ENCODE measurements around the gene TBCD.
"Not testable (repeated sequence)": the region's sequence is repeated elsewhere in the genome, so short reads cannot be mapped to it uniquely, and the experiment has no call there.

TBCD gene

GRCh38 chr17:82983510-82984248 is 231.8 kb downstream of the TBCD start:
- H3K9me3 Mint-ChIP-seq: no peaks in the 10 kb centered on the region
- peak overlapping the region; percentile 92 for H3K27ac Mint-ChIP-seq (ENCODE audit: low read depth)
- DNase-seq (ENCODE audit: low spot score in 2 of 2) (no peak), ATAC-seq (replicated peaks; ENCODE audit: extremely low read depth, poor library complexity, severe bottlenecking) (no peak)
- H3K36me3 Mint-ChIP-seq (ENCODE audit: insufficient read depth): peaks cover 4% of the 10 kb centered on the region
- peak overlapping the region; percentile 9 for H3K4me3 Mint-ChIP-seq
- H3K27me3 Mint-ChIP-seq: no peaks in the 10 kb centered on the region
- peaks cover 58% of the 10 kb centered on the region for H3K4me1 Mint-ChIP-seq

DNA sequence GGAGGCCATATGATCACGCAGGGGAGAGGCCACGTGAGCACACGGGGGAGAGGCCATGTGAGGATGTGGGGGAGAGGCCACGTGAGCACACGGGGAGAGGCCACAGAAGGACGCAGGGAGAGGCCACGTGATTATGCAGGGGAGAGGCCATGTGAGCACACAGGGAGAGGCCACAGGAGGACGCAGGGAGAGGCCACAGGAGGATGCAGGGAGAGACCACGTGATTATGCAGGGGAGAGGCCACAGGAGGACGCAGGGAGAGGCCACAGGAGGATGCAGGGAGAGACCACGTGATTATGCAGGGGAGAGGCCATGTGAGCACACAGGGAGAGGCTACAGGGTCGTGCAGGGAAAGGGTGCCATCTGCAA is 232.4 kb downstream of the TBCD start:
- not testable (repeated sequence) for H3K9me3 Mint-ChIP-seq; ATAC-seq (replicated peaks; ENCODE audit: extremely low read depth, poor library complexity, severe bottlenecking); H3K36me3 Mint-ChIP-seq (ENCODE audit: insufficient read depth); DNase-seq (ENCODE audit: low spot score in 2 of 2); H3K27me3 Mint-ChIP-seq
- Mint-ChIP-seq H3K27ac (ENCODE audit: low read depth) (peak overlapping the region; percentile 92), H3K4me3 (peak overlapping the region; percentile 9), H3K4me1 (peaks cover 52% of the 10 kb centered on the region)

DNA sequence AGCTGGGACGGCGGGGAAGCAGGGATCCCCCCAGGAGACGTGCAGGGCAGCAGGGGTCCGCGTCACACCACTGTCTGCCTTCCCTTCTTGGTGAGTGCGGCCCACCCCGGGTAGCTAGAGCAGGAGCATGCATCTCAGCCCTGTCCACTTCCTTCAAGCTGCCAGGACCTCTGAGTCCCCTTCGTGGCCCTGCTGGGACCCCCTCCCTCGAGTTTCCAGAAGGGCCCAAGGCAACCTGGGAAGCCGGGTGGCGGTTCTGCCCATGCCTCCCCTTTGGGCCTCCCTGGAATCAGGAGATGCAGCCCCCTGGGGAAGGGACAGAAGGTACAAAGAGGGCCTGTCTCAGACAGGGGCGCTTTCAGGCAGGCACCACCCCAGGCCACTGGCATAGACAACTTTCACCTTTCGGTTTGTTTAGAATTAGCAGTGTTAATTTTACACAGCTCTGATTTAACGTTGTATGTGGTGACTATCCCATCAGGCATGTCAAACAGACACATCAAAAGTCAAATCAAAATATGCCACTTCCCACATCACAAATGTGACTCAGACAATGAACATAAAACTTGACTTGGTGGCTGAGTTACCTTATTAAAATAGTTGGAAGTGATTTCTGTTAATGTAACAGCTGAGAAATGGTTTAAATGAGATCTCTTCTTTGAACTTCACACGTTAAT is 233.0 kb downstream of the TBCD start:
- peak overlapping the region; percentile 92 for H3K27ac Mint-ChIP-seq (ENCODE audit: low read depth)
- H3K36me3 Mint-ChIP-seq (ENCODE audit: insufficient read depth): peaks cover 5% of the 10 kb centered on the region
- H3K4me3 Mint-ChIP-seq: peak overlapping the region; percentile 76
- no peaks in the 10 kb centered on the region for H3K27me3 Mint-ChIP-seq
- H3K9me3 Mint-ChIP-seq: no peaks in the 10 kb centered on the region
- ATAC-seq (replicated peaks; ENCODE audit: extremely low read depth, poor library complexity, severe bottlenecking) (no peak), DNase-seq (ENCODE audit: low spot score in 2 of 2) (no peak)
- H3K4me1 Mint-ChIP-seq: peaks cover 46% of the 10 kb centered on the region

- H3K36me3 Mint-ChIP-seq (ENCODE audit: insufficient read depth): peaks cover 5% of the 10 kb centered on the region
- no peak for ATAC-seq (replicated peaks; ENCODE audit: extremely low read depth, poor library complexity, severe bottlenecking)
- no peaks in the 10 kb centered on the region for H3K27me3 Mint-ChIP-seq
- H3K27ac Mint-ChIP-seq (ENCODE audit: low read depth): peak overlapping the region; percentile 89
- H3K4me1 Mint-ChIP-seq: peaks cover 45% of the 10 kb centered on the region
- H3K9me3 Mint-ChIP-seq: no peaks in the 10 kb centered on the region
- H3K4me3 Mint-ChIP-seq: peak overlapping the region; percentile 76
- DNase-seq (ENCODE audit: low spot score in 2 of 2): no peak
Measured at GRCh38 chr17:82985428-82985805, 233.6 kb downstream of the TBCD start.

- Mint-ChIP-seq H3K4me1 (peaks cover 45% of the 10 kb centered on the region), H3K27me3 (no peaks in the 10 kb centered on the region), H3K36me3 (ENCODE audit: insufficient read depth) (peaks cover 2% of the 10 kb centered on the region), H3K9me3 (no peaks in the 10 kb centered on the region), H3K4me3 (peak overlapping the region; percentile 76), H3K27ac (ENCODE audit: low read depth) (peak overlapping the region; percentile 89)
- peak; percentile 47 to 62 for DNase-seq (ENCODE audit: low spot score in 2 of 2)
- ATAC-seq (replicated peaks; ENCODE audit: extremely low read depth, poor library complexity, severe bottlenecking): peak; percentile 97
Measured at GRCh38 chr17:82985973-82986372, 234.1 kb downstream of the TBCD start.

GRCh38 chr17:82989051-82989450 is 237.2 kb downstream of the TBCD start:
- ATAC-seq (replicated peaks; ENCODE audit: extremely low read depth, poor library complexity, severe bottlenecking); H3K27me3 Mint-ChIP-seq; H3K27ac Mint-ChIP-seq (ENCODE audit: low read depth); H3K4me3 Mint-ChIP-seq; H3K36me3 Mint-ChIP-seq (ENCODE audit: insufficient read depth); DNase-seq (ENCODE audit: low spot score in 2 of 2); H3K9me3 Mint-ChIP-seq: not testable (repeated sequence)
- peaks cover 39% of the 10 kb centered on the region for H3K4me1 Mint-ChIP-seq

DNA sequence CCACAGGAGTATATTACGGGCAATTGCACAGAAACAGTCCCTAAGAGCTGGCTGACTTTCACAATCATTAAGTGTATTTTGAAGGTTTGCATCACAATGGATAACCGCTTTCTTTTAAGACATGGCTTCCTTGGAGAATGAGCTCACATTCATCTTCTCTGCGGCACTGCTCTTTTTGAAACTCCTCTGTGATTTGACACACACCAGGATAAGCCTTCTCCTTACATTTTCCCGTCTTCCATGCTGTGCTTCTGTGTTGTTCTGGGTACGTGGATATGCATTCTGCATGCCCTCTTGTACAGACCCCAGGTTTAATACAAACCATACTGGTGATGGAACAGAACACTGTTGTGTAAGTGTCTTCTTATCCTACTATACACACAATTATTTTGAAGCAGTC is 238.0 kb downstream of the TBCD start:
- Mint-ChIP-seq H3K36me3 (ENCODE audit: insufficient read depth) (peaks cover 2% of the 10 kb centered on the region), H3K27me3 (no peaks in the 10 kb centered on the region), H3K4me3 (no peak overlapping the region)

GRCh38 chr17:82993005-82993404 is 241.1 kb downstream of the TBCD start:
- ATAC-seq (replicated peaks; ENCODE audit: extremely low read depth, poor library complexity, severe bottlenecking) (no peak), DNase-seq (ENCODE audit: low spot score in 2 of 2) (no peak)
- Mint-ChIP-seq H3K4me3 (no peak overlapping the region), H3K36me3 (ENCODE audit: insufficient read depth) (peaks cover 2% of the 10 kb centered on the region), H3K27ac (ENCODE audit: low read depth) (no peak overlapping the region), H3K27me3 (no peaks in the 10 kb centered on the region), H3K9me3 (peaks cover 7% of the 10 kb centered on the region), H3K4me1 (peaks cover 6% of the 10 kb centered on the region)

More for the DNA sequence above, 238.0 kb downstream of the TBCD start:
- no peak for ATAC-seq (replicated peaks; ENCODE audit: extremely low read depth, poor library complexity, severe bottlenecking)
- no peak for DNase-seq (ENCODE audit: low spot score in 2 of 2)
- Mint-ChIP-seq H3K27ac (ENCODE audit: low read depth) (no peak overlapping the region), H3K4me1 (peaks cover 35% of the 10 kb centered on the region), H3K9me3 (peaks cover 7% of the 10 kb centered on the region)

Data from central memory CD8-positive, alpha-beta T cell (primary cell).